Measurements from ENCODE around the gene CTAGE6. TPM values are rescaled to one million over a fixed set of nuclear protein-coding genes. Genes with fewer than 3 reads are reported as not detected.
"Not testable (repeated sequence)": the region's sequence is repeated elsewhere in the genome, so short reads cannot be mapped to it uniquely, and the experiment has no call there.

Gene CTAGE6
- total and polyA plus RNA-seq, 9 donors = 0.08 to 3.2 (median 0.36) TPM; not detected in 1

GRCh38 chr7:143728333-143728862 lies 29.1 kb downstream of the CTAGE6 start:
- no peaks in the 10 kb centered on the region for H3K36me3 ChIP-seq

GRCh38 chr7:143727561-143727960 lies 29.9 kb downstream of the CTAGE6 start:
- H3K36me3 ChIP-seq; H3K9me3 ChIP-seq; intact Hi-C loops (cut with DNase I); DNase-seq; H3K4me1 ChIP-seq (ENCODE audit: insufficient read depth); H3K4me3 ChIP-seq; H3K27ac ChIP-seq; H3K27me3 ChIP-seq: not testable (repeated sequence)
- no CpG with 5 or more reads among the region's 7 CpGs for WGBS, 3 donors

More at GRCh38 chr7:143728333-143728862, 29.1 kb downstream of the CTAGE6 start:
- Histone ChIP-seq H3K4me3 (no peak overlapping the region), H3K27ac (no peak overlapping the region), H3K4me1 (ENCODE audit: insufficient read depth) (no peaks in the 10 kb centered on the region), H3K9me3 (no peaks in the 10 kb centered on the region), H3K27me3 (no peaks in the 10 kb centered on the region)
- no peak for TF ChIP-seq POLR2A (IDR thresholded peaks at IDR 0.05)
- TF ChIP-seq CTCF (IDR thresholded peaks at IDR 0.05) = no peak
- TF ChIP-seq EP300 (IDR thresholded peaks at IDR 0.05) = no peak
- DNase-seq = no peak
- intact Hi-C loops (cut with DNase I) = no loop called here
- WGBS, 3 donors = 87 to 94% (median 92%) methylated on average over 3 of the region's 3 CpGs

- WGBS, 3 donors = no CpG with 5 or more reads among the region's 6 CpGs
These were observed 31.4 kb downstream of the CTAGE6 start for GRCh38 chr7:143726143-143726542.

GRCh38 chr7:143720335-143720734 lies 37.2 kb downstream of the CTAGE6 start:
- H3K27ac ChIP-seq; intact Hi-C loops (cut with DNase I); H3K36me3 ChIP-seq; H3K9me3 ChIP-seq; H3K4me3 ChIP-seq; H3K4me1 ChIP-seq (ENCODE audit: insufficient read depth); DNase-seq; H3K27me3 ChIP-seq: not testable (repeated sequence)
- no CpG with 5 or more reads among the region's 6 CpGs for WGBS, 3 donors

More at GRCh38 chr7:143726143-143726542, 31.4 kb downstream of the CTAGE6 start:
- H3K27ac ChIP-seq; intact Hi-C loops (cut with DNase I); H3K27me3 ChIP-seq; DNase-seq; H3K36me3 ChIP-seq; H3K4me3 ChIP-seq; H3K9me3 ChIP-seq; H3K4me1 ChIP-seq (ENCODE audit: insufficient read depth): not testable (repeated sequence)

GRCh38 chr7:143715543-143716193 lies 41.8 kb downstream of the CTAGE6 start:
- DNase-seq; H3K9me3 ChIP-seq; intact Hi-C loops (cut with DNase I); H3K27ac ChIP-seq; H3K4me1 ChIP-seq (ENCODE audit: insufficient read depth); H3K36me3 ChIP-seq; H3K27me3 ChIP-seq; H3K4me3 ChIP-seq: not testable (repeated sequence)

GRCh38 chr7:143714581-143715454 lies 42.7 kb downstream of the CTAGE6 start:
- WGBS, 3 donors = no CpG with 5 or more reads among the region's 11 CpGs
- H3K4me1 ChIP-seq (ENCODE audit: insufficient read depth); H3K27ac ChIP-seq; DNase-seq; H3K4me3 ChIP-seq; H3K9me3 ChIP-seq; H3K27me3 ChIP-seq; H3K36me3 ChIP-seq; intact Hi-C loops (cut with DNase I): not testable (repeated sequence)

- 92 to 100% (median 100%) methylated on average over 1 to 2 of the region's 5 CpGs for WGBS, 3 donors
- H3K4me3 ChIP-seq; DNase-seq; H3K4me1 ChIP-seq (ENCODE audit: insufficient read depth); intact Hi-C loops (cut with DNase I); H3K27ac ChIP-seq; H3K27me3 ChIP-seq; H3K36me3 ChIP-seq; H3K9me3 ChIP-seq: not testable (repeated sequence)
These were observed 45.1 kb downstream of the CTAGE6 start for GRCh38 chr7:143712381-143712780.

GRCh38 chr7:143711727-143712324 lies 45.7 kb downstream of the CTAGE6 start:
- DNase-seq; H3K9me3 ChIP-seq; H3K27ac ChIP-seq; H3K36me3 ChIP-seq; H3K4me3 ChIP-seq; intact Hi-C loops (cut with DNase I); H3K27me3 ChIP-seq; H3K4me1 ChIP-seq (ENCODE audit: insufficient read depth): not testable (repeated sequence)
- WGBS, 3 donors = no CpG with 5 or more reads among the region's 4 CpGs

- 93% methylated on average over 3 of the region's 5 CpGs; no CpG with 5 or more reads in 2 of the 3 donors for WGBS, 3 donors
- intact Hi-C loops (cut with DNase I) = not testable (repeated sequence)
These were observed 47.6 kb downstream of the CTAGE6 start for GRCh38 chr7:143709895-143710294.

More at GRCh38 chr7:143709895-143710294, 47.6 kb downstream of the CTAGE6 start:
- H3K4me1 ChIP-seq (ENCODE audit: insufficient read depth); DNase-seq; H3K36me3 ChIP-seq; H3K27me3 ChIP-seq; H3K27ac ChIP-seq; H3K9me3 ChIP-seq; H3K4me3 ChIP-seq: not testable (repeated sequence)

All from ovary (tissue), 9 donors.